ENCODE measurements around the gene MOCS3.

The MOCS3 gene

GRCh38 chr20:50958615-50959542 is at the start of gene MOCS3:
MOCS3 (plus strand) TSS chr20:50958818; CDS start chr20:50958843, 25 bp downstream.
- peak; percentile 81 for DNase-seq

- DNase-seq, result no peak
These were observed 49.2 kb upstream of the MOCS3 start for GRCh38 chr20:50909413-50909812.

- DNase-seq, result no peak
These were observed 47.6 kb upstream of the MOCS3 start for GRCh38 chr20:50911030-50911429.

- no peak for DNase-seq
These were observed 46.9 kb upstream of the MOCS3 start for GRCh38 chr20:50911716-50912115.

- no peak for DNase-seq
These were observed 44.8 kb upstream of the MOCS3 start for GRCh38 chr20:50913690-50914375.

- DNase-seq, result no peak
These were observed 43.2 kb upstream of the MOCS3 start for GRCh38 chr20:50915424-50915823.

- DNase-seq, result no peak
These were observed 42.4 kb upstream of the MOCS3 start for GRCh38 chr20:50916257-50916656.

- no peak for DNase-seq
These were observed 41.7 kb upstream of the MOCS3 start for GRCh38 chr20:50916934-50917333.

- DNase-seq, result no peak
These were observed 40.2 kb upstream of the MOCS3 start for GRCh38 chr20:50918403-50918802.

- DNase-seq, result no peak
These were observed 39.1 kb upstream of the MOCS3 start for GRCh38 chr20:50919567-50919966.

- no peak for DNase-seq
These were observed 37.6 kb upstream of the MOCS3 start for GRCh38 chr20:50920997-50921396.

GRCh38 chr20:50921803-50922501 is 36.7 kb upstream of the MOCS3 start:
- DNase-seq, result no peak

GRCh38 chr20:50924261-50924920 is 34.2 kb upstream of the MOCS3 start:
- no peak for DNase-seq

- no peak for DNase-seq
These were observed 32.1 kb upstream of the MOCS3 start for GRCh38 chr20:50926530-50926929.

- DNase-seq, result no peak
These were observed 30.1 kb upstream of the MOCS3 start for GRCh38 chr20:50928469-50928868.

- DNase-seq, result peak; percentile 87
These were observed 29.1 kb upstream of the MOCS3 start for GRCh38 chr20:50929299-50930138.

GRCh38 chr20:50930139-50930975 is 28.3 kb upstream of the MOCS3 start:
- DNase-seq, result no peak

- no peak for DNase-seq
These were observed 27.7 kb upstream of the MOCS3 start for GRCh38 chr20:50930976-50931305.

- DNase-seq, result peak; percentile 81
These were observed 27.2 kb upstream of the MOCS3 start, which contains the start of gene ADNP for GRCh38 chr20:50931306-50932015. ADNP (minus strand) TSS chr20:50931437; CDS start chr20:50903996, 27,441 bp downstream.

GRCh38 chr20:50932016-50932485 is 26.6 kb upstream of the MOCS3 start:
- DNase-seq, result no peak

All from NCI-H510A (cell line).